ENCODE results near the gene TPRA1.

Gene TPRA1

DNA sequence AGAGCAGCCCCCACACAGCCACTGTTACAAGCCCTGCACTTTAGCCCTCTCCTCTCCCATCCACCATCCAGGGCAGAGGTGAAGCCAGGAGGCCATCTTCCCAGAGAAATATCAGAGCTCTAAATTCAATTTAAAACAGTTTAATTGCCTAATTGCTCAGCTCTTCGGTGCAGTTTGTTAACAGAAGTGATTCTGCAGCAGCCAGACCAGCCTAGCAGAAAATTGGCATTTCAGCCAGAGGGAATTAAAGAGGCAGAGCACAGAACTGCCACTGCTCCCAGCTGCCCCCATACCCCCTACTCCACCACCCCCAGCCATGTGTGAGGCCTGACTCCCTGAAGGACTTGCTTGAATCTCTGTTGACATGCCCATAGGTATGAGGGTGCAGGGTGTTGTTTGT, 38.5 kb downstream of the TPRA1 start:
- DNase-seq = no peak

DNA sequence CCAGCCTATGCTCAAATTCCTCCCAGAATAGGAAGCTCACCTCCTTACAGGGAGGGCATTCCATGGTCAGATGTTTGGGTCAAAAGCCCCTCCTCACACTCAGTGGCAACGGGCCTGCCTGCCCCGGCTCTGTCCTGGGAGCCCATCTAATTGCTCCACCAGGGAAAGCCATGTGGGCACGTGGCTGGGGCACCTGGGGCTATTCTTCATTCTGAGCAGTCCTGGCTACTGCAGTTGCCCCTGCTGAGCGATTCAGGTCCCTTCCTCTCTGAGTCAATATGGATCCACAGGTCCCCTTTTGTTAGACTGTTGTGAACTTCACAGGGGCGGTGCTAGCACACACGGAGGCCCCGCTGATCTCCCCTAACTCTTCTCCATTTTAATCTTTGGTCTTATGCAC, 39.4 kb downstream of the TPRA1 start:
- no peak for DNase-seq

DNA sequence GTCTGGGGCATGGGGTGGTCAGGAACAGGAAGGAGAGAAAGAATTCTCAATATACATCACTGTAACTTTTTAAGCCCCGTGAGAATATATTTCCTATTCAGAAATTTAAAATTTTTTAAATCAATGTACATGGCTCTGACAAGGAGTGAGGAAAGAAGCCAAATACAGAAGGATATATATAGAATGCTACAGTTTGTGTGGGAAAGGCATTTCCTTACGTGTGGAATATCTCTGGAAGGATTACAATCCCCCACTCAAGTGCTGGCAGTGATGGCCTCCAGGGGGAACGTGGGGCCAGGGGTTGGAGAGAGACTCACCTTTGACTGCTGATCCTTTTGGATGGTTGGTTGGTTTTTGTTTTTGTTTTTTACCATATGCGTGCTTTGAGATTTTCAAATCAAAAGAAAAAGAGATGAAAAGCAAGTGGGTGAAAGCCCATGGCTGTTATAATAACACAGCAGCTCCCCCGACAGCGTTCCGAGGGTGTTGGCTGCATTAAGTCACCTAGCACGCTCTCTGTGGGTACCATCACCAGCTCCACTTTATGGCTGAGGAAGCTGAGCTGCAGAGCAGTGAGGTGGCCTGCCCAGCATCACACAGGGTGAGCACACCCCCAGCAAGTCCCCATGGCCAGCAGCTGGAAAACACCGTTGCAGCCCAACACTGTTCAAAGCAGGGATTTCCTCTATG, 39.9 kb downstream of the TPRA1 start:
- no peak for DNase-seq

DNA sequence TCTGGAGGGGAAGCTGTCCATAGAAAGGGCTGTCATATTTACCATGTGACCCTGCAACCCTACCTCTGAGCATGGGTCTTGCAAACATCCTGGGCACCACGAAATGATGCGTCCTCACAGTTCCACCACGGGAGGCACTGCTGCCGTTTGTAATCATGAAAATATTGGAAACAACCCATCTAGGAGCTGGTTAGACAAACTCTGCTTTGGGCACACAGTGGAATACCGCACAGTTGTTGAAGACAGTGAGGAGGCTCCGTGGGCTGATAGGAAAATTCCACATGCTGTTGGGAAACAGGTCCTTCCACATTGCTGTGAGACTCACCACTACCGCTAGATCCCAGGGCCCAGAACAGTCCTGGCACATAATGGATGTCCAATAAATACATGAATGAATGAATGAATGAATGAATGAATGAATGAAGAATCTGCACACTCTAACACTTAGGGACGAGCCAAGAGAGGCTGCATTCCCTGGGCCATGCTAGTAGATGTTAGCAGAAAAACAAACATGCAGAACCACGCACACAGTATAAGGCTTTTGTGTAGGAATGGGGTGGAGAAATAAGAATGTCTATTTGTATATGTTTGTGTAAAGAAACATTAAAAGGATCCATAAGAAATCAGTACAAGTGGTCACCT, 40.6 kb downstream of the TPRA1 start:
- peak; percentile 64 for DNase-seq

DNA sequence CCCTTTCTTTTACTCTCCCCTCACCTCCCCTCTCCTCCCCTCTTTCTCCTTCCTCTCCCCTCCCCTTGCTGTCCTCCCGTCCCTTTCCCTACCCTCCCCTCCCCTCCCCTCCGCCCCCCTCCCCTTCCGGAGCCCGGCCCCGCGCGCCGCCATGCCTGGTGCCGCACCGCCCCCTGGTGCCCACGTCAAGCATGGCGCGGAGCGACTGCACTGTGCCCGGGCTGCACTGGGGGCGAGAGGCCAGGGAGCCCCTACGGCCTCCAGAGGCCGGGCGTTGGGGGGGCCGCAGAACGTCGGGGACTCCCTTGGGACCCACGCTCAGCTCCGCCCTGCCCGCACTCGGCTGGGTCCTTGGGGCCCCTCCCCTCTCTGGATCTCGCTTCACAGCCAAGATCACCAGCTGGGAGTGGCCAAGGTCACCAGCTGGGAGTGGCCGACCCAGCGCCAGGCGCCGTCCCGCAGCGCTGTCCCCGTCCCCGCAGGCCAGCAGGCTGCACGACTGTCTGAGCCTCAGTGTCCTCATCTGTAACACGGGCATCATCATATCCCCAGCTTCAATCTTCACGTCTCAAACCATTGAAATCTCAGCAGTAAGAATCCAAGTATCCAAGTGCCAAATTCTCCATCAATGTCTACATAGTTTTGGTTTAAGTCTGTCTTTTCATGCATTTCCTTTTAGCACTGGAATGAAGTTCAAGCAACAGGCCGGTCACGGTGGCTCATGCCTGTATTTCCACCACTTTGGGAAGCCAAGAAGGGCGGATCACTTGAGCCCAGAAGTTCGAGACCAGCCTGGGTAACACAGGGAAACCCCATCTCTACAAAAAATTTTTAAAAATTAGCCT, 42.5 kb downstream of the TPRA1 start:
- peak; percentile 92 for DNase-seq

DNA sequence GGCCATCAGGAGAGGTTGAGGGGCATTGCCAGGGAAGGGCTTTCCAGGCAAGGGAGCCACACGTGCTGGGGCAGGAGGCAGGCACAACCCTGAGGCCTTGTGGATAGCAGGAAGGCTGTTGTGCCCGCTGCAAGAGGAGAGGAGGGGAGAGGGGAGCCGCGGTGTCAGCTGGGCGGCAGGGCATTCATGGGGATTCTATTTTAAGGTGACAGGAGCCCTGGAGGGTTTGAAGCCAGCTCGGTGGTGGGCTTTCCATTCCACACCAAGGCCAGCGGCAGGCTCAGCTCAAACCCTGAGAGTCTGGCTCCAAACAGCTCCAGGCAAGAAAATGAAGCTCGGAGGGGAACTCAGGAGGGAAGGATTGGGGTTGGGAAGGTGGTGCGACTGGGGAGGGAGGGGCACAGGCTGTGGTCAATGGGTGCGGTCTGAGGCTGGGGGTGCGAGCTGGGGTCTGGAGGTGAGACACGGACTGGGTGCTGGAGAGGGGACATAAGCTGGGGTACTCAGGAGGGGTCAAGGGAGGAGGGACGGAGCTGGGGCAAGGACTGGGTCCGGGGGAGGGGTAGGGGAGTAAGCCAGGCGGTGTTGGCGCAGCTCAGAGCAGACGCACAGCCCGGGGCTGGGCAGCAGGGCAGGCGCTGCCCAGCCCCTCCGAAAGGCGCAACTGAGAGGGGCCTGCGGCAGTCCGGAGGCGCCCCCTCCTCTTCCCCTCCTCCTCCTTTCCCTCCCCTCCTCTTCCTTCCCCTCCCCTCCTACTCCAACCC, 43.4 kb downstream of the TPRA1 start:
- DNase-seq = no peak

DNA sequence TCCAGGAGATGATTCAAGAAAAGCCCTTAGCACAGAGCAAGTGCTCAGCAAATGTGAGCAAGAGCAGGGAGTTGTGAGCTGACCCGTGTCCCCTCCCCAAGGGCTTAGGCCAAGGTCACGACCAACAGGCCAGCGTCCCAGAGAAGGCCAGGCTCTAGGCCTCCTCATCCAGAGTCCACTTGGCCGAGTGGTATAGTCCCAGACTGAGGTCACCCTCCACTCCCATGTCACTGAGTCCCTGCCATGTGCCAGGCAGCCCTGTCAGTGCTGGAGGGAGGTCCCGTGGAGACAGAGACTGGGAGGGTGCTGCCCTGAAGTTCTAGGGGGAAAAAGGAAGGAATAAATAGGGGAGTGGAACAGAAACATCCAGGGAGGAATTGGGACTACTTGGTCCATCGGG, 44.0 kb downstream of the TPRA1 start:
- DNase-seq = no peak

DNA sequence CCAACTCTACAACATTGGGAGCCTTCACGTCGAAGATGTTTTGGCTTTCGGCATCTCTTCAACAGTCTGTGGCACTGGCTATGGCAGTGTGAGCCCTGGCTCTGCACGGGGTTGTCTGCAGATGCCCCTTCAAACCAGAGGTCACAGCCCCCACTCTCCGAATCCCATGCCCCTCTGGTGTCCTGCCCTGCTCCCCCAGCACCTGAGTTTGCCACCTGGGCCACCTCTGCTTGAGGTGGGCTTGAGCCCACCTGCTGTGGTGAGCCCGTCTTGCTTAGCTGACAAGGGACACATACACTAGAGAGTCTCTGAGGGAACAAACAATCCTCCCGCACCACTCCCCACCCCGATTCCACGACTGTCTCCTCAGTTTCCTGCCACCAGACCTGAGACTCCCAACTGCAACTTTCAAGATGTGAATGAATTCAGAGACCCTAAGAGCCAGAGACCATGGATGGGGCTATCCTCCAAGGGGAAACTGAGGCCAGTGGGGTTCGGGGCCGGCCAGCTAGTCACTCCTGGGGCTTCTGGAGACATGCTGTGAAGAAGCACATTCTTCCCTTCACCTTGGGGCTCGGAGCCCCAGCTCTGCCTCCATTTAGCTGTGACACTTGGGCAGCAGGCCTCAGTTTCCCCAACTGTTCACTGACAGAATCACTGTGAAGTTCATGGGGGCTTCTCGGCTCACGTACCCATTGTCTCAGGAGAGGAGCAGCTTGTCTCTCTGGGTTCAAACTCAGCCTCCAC, 44.6 kb downstream of the TPRA1 start:
- DNase-seq = no peak

DNA sequence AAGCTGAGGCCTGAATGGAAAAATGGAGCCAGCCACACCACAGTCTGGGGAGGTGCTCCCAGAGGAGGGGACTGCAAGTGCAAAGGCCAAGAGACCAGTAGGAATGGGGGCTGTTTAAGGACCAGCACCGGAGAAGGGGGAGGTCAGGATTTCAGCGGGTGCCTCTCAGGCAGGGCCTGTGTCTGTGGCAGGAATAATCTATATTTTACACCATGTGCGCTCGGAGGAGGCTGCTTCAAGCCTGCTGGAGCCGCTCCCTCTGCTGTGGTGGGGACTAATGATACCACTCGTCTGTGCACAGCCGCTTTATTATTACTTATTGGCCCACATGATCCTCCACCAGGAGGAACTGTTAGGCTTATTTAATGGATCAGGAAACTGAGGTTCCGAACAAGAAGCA, 45.3 kb downstream of the TPRA1 start:
- DNase-seq = no peak

DNA sequence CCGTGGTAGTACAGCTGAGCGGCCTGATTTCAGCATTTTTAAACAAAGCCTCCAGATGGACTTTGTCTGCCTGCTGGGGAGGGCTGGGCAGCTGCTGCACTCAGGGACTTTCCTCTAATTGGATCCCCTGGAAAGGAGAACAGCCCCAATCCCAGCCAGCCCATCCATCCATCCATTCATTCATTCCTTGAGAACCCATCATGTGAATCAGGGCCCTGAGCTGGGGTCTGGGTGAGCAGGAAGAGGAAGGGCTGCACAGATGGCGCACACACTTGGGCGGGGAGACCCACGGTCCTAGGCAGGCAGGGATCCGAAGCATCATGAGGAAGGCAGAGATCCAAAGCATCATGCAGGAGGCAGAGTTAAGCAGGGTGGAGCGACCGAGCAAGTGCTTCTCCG, 45.7 kb downstream of the TPRA1 start:
- no peak for DNase-seq

DNA sequence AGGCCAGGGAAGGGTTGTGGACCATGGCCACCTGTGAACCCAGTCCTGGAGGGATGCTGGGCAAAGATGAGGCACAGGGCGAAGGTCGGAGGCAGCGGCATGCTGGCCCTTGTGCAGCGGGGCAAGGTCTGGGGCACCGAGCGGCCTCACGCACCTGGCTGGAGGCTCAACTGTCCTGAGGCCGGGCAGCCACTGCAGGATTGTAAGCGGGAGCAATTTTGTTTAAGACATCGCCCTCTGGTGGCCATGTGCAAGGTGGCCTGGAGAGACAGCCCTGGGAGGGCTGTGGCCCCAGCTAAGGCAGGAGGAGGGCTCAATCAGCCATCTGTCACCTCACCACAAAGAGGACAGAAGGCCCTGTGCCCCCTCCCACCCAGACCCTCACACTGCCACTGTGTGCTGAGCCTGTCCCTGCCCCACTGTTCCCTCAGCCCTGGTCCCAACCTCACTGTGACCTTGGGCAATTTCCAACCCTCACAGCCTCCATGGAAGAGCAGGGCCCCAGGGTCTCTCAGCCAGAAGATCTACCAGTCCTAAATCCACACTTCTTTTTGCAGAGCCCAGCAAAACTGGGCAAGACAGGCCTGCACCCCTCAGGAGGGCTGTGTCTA, 46.2 kb downstream of the TPRA1 start:
- peak; percentile 86 for DNase-seq

DNA sequence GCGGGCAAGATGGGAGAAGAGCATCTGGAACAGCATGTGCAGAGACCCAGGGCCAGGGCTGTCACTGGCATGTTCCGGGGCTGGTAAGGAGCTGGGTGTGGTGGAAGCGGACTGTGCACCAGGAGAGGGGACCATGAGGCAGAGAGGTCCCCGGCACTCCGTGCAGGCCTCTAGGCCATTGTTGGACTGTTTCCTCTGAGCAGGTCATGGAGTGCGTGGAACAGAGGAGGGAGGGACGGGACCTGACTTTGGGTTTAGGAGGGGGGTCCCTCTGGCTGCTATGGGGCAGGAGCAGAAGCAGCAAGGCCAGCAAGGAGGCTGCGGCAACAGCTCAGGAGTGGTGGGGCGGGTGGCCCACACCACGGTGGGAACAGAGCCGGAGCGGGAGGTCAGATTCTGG, 47.1 kb downstream of the TPRA1 start:
- no peak for DNase-seq

DNA sequence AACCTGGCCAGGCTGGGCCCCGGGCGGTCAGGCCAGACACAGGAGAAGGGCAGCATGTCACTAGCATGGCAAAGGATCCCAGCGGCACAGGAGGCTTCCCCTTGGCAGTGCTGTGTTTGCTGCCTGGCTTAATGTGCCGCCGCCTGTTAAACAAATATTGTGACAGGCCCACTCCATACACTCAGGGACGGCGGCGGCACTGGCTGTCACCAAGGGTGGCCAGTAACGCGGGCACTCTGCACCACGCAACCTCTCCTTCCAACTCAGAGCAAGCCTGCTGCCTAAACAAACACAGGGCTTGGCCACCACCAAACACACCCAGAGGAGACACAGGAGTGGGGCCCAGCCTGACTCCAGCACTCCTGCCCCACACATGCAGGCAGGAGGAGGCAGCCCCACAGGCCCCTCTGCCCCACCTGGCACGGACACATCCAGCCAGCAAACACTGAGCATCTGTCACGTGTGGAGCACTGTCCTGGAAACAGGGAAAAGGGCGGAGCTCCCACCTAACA, 48.0 kb downstream of the TPRA1 start:
- DNase-seq = no peak

DNA sequence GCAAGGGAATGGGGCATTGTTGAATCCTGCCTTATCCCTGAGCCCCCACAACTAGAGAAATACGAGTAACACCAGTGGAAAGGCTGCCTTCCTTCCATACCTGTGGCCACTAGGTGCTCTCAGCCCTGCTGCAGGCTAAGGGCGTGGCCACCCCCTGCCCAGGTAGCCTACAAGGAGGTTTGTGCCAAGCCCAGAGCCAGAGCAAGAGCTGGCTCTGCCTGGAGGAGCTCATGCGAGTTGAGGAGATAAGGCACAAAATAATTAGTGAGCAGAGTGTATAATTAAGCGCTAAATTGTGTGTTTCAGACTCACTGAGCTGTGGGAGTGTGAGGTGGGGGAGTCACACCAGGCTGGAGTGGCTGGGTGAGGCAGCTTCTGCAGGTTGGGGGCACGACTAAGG, 49.2 kb downstream of the TPRA1 start:
- DNase-seq = no peak

DNA sequence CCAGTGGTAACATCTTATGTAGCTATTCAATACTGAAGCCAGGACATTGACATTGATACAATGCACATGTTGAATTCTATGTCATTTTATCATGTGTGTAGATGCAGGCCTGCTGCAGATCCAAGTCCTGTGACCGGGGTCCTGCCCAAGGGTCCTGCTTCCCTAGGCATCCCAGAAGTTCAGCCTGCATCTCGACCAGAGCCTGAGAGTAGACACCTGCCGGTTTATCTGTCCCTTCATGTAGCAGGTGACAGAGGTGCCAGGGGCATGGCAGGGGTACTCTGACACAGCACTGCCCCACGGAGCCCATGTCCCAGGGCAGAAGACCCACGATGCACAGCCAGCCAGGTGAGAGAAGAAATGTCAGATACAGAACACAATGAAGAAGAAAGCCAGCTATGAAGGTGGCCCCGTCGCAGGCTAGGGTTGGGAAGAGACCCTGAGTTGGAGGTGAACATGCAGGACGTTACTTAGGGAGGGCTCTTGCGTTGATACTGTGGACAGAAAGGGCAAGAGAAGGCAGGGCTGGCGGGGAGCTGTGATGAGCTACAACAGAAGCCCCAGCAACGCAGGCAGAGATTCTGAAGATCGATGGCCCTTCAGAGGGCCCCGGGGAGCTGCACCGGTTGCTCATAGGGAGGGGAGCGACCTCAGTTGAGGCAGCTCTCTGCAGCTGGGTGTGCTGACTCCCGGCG, 51.0 kb downstream of the TPRA1 start:
- no peak for DNase-seq

DNA sequence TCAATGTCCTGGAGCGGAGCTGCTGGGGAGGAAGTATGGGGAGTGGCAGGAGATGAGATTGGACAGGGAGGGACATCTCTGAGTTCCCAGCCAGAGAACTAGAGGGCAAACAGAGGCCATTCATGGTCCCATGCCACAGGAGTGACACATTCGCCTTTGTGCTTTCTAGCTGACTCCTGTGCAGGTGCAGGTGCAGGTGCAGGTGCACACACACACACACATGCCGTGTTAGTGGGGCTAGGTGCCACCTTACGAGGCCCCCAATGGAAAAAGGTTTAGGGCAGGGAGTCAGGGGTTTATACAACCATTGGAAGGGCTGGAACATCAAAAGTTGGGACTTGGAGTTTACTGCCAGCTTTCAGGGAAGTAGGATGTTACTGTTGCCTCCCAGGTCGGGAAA, 52.0 kb downstream of the TPRA1 start:
- DNase-seq = no peak

DNA sequence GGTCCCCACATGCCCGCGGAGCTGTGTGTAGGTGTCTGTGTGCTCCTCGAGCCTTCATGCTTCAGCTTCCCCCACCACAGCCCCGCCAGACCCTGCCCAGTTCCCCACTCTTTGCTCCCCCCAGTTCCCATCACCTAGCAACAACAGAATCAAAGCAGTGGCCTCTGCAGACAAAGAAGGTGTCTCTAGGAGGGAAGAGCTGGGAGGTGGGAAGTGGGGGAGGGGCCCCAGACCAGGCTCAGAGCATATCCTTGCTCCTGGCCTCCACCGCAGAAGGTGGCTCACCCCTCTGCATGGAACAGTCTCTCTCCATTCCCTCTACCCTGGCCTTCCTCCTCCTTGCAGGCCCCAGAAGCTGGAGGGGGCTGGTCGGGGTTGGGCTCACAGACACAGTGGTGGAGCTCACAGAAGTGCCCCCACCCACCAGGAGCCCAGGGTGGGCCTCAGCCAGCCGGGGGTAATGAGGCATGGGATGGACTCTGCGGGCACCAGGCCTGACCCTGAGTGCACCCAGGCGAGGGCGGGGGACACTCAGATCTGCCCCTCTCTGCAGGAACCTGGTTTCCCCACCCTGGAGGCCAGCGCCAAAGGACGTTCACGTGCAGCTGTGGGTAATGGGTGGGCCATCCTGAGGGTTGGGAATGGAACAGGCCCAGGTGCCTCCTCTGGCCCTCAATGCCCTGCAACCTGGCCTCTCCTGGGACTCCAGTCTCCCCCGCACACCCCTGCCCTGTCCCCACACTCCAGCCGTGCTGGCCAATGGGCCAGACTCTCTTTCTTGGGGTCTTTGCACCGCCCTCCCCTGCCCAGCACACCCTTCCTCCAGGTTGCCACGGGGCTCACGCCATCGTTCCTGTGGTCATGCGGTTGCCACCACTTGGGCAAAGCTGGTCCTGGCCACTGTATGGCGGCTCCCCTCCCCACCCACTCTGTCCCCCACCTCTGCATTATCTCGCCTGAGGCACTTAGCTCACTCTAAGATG, 53.4 kb downstream of the TPRA1 start:
- no peak for DNase-seq

DNA sequence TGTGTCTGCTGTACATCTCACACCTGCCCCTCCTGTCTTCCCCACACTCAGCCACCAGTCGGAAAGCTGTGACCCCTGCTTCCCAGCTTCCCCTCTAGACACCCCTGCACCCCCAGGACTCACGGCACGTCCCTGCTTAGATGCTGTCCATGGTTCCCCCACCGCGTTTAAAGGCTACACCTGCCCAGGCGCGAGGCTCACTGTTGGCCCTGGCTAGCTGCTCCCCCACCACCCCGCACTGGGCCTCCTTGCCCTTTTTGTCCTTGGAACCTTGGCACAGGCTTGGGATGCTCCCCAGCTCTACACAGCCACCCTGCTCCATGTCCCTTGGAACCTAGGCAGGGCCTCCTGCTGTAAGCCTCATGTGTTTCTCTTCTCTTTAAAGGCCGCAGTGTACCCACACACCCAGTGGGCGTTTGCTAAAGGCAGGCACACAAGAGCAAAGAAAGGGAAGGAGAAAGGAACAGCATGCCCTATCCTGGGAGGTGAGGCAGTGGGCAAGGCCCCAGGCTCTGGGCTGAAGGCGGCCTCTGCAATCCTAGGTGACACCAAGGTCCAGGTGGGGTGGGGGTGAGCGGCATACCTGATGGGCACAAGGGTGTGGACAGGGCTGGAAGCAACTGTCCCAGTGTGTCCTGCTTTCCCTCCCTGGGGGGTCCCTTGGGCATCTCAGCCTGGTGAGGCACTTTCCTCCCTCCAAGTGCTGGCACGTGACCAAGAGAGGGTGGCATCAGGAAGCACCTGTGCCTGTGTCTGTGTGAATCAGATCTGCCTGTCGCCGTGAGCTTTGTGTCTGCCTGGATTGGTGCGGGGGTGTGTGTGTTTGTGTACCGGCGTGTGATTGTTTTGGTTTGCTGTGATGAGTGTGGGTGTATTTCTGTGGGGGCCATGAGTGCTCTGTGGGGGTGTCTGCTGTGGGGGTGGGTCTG, 54.4 kb downstream of the TPRA1 start:
- no peak for DNase-seq
